Keratinocyte (primary cell): ENCODE measurements around the gene FRY. TPM values are rescaled to one million over a fixed set of nuclear protein-coding genes. Genes with fewer than 3 reads are reported as not detected.

Experiments used
- DNase-seq: peaks from one replicate; pipeline ENCODE4 v3.0.0-alpha.2; 2011; ENCODE audit warnings: low read depth, missing footprints, low spot score
- FAIRE-seq: peaks from 2 replicates; lab custom pipeline; 2011; peaks lifted over from hg19 to GRCh38; lab: Jason Lieb, UNC
- H2AFZ ChIP-seq: 2 replicates; pipeline ENCODE4 v1.6.0; 2012; ENCODE audit warnings: low read length, control low read depth, inconsistent platforms; ENCODE audit not compliant: control insufficient read depth
- H3K27ac ChIP-seq: 2 replicates; pipeline ENCODE4 v1.5.1; 2011; ENCODE audit warnings: low read length; ENCODE audit not compliant: control insufficient read depth, insufficient read depth
- H3K27me3 ChIP-seq: 3 replicates; pipeline ENCODE4 v1.6.0; 2011; ENCODE audit warnings: low read length; ENCODE audit not compliant: control insufficient read depth, insufficient read depth; ENCODE audit errors: extremely low read depth
- H3K36me3 ChIP-seq, 2 experiments: 2 replicates in 1 of 2; 3 replicates in 1 of 2; pipeline ENCODE4 v1.5.1; 2011; ENCODE audit warnings: low read length in 2 of 2, mild to moderate bottlenecking in 1 of 2; ENCODE audit not compliant: control insufficient read depth in 2 of 2, insufficient read depth in 2 of 2; ENCODE audit errors: extremely low read depth in 1 of 2
- H3K4me1 ChIP-seq: 3 replicates; pipeline ENCODE4 v1.5.1; 2011; ENCODE audit warnings: low read length; ENCODE audit not compliant: control insufficient read depth, insufficient read depth; ENCODE audit errors: extremely low read depth
- H3K4me2 ChIP-seq: 3 replicates; pipeline ENCODE4 v1.6.0; 2011; ENCODE audit warnings: low read depth, low read length; ENCODE audit not compliant: control insufficient read depth, insufficient read depth; ENCODE audit errors: extremely low read depth
- H3K4me3 ChIP-seq, 3 experiments: fragments of 200-600 bp in 1 of 3; sonication (generic) in 1 of 3; 2 replicates in 2 of 3; 3 replicates in 1 of 3; pipeline ENCODE4 v1.5.1; 2011 to 2016; ENCODE audit warnings: low read length in 3 of 3, mild to moderate bottlenecking in 3 of 3, control low read depth in 2 of 3, inconsistent platforms in 1 of 3, low read depth in 1 of 3, mixed read lengths in 1 of 3, mixed run types in 1 of 3, moderate library complexity in 1 of 3; ENCODE audit not compliant: control insufficient read depth in 2 of 3, insufficient read depth in 2 of 3; ENCODE audit errors: extremely low read depth in 1 of 3
- H3K79me2 ChIP-seq: 2 replicates; pipeline ENCODE4 v1.6.0; 2012; ENCODE audit warnings: low read length; ENCODE audit not compliant: control insufficient read depth, insufficient read depth
- H3K9ac ChIP-seq: 3 replicates; pipeline ENCODE4 v1.6.0; 2011; ENCODE audit warnings: low read length; ENCODE audit not compliant: control insufficient read depth, insufficient read depth; ENCODE audit errors: extremely low read depth
- H3K9me1 ChIP-seq: 3 replicates; pipeline ENCODE4 v1.6.0; 2011; ENCODE audit warnings: low read length; ENCODE audit not compliant: control insufficient read depth, insufficient read depth; ENCODE audit errors: extremely low read depth
- H3K9me3 ChIP-seq: 2 replicates; pipeline ENCODE4 v1.5.1; 2012; ENCODE audit warnings: low read depth, low read length; ENCODE audit not compliant: control insufficient read depth
- H4K20me1 ChIP-seq: 3 replicates; pipeline ENCODE4 v1.6.0; 2011; ENCODE audit warnings: low read length; ENCODE audit not compliant: control insufficient read depth, insufficient read depth; ENCODE audit errors: extremely low read depth
- CTCF ChIP-seq, 3 experiments: IDR thresholded peaks in 1 of 3; conservative IDR thresholded peaks in 1 of 3; optimal IDR thresholded peaks in 1 of 3; 2 replicates in 2 of 3; 3 replicates in 1 of 3; pipeline versions ENCODE3 to v1.5.1; 2011; ENCODE audit warnings: low read length in 3 of 3, mild to moderate bottlenecking in 3 of 3, moderate library complexity in 2 of 3, control low read depth in 1 of 3, inconsistent platforms in 1 of 3; ENCODE audit not compliant: insufficient read depth in 2 of 3; ENCODE audit errors: extremely low read depth in 1 of 3
- EZH2 ChIP-seq: IDR thresholded peaks from one replicate; pipeline ENCODE4 v1.6.1; 2012; ENCODE audit warnings: inconsistent platforms, mild to moderate bottlenecking, low read length, moderate library complexity
- dilution Hi-C: fragments of 300-500 bp; cut with MboI; formaldehyde crosslinking; loops from one replicate; pipeline ENCODE4 v1.7.0; 2020; ENCODE audit warnings: low sequenced_read_pairs; ENCODE audit not compliant: extremely low pct_ligation_motif_present
- polyA plus RNA-seq, 5 experiments: library from polyadenylated mRNA; depleted of rRNA in 3 of 5; stranded (reverse) in 3 of 5; stranded (forward) in 1 of 5; unstranded in 1 of 5; fragments of >200 nt; gene quantifications; 1 replicate in 1 of 5; 2 replicates in 3 of 5; 3 replicates in 1 of 5; pipeline versions ENCODE4 v1.2.1 to v1.2.3, GENCODE V29; 2011 to 2012; ENCODE audit warnings: missing spikeins in 2 of 5, low read depth in 1 of 5, low replicate concordance in 1 of 5

FRY gene
- polyA plus RNA-seq, 1 donor (not counting 4 experiments of a cell fraction or from before 2014, with no cell fraction given) = 0.80 TPM

- no peak overlapping the region for H2AFZ ChIP-seq
- H3K9ac ChIP-seq = no peak overlapping the region
- H3K27me3 ChIP-seq = no peaks in the 10 kb centered on the region
- no peaks in the 10 kb centered on the region for H3K79me2 ChIP-seq
- FAIRE-seq (no peak), DNase-seq (no peak)
- no peak overlapping the region for H3K4me2 ChIP-seq
- no peaks in the 10 kb centered on the region for H4K20me1 ChIP-seq
- H3K4me3 ChIP-seq = no peak overlapping the region
- H3K9me3 ChIP-seq = no peaks in the 10 kb centered on the region
- H3K4me1 ChIP-seq = no peaks in the 10 kb centered on the region
- TF ChIP-seq EZH2 = no peak
- no peak for TF ChIP-seq CTCF (optimal IDR thresholded peaks at IDR 0.05 in 1 of 3, IDR thresholded peaks at IDR 0.05 in 1 of 3, conservative IDR thresholded peaks at IDR 0.05 in 1 of 3; ENCODE audit: extremely low read depth in 1 of 3, insufficient read depth in 2 of 3, low read length in 3 of 3)
- H3K36me3 ChIP-seq = no peaks in the 10 kb centered on the region
- no peaks in the 10 kb centered on the region for H3K9me1 ChIP-seq
- dilution Hi-C loops = no loop called here
- H3K27ac ChIP-seq = no peak overlapping the region
Observed at GRCh38 chr13:32081591-32081990, 50.0 kb downstream of the FRY start.

- DNase-seq (no peak), FAIRE-seq (no peak)
- H3K27me3 ChIP-seq = no peaks in the 10 kb centered on the region
- no peaks in the 10 kb centered on the region for H3K9me1 ChIP-seq
- no peak overlapping the region for H2AFZ ChIP-seq
- no peak for TF ChIP-seq CTCF (optimal IDR thresholded peaks at IDR 0.05 in 1 of 3, IDR thresholded peaks at IDR 0.05 in 1 of 3, conservative IDR thresholded peaks at IDR 0.05 in 1 of 3; ENCODE audit: extremely low read depth in 1 of 3, insufficient read depth in 2 of 3, low read length in 3 of 3)
- no peak for TF ChIP-seq EZH2
- no peak overlapping the region for H3K9ac ChIP-seq
- H3K9me3 ChIP-seq = no peaks in the 10 kb centered on the region
- H3K27ac ChIP-seq = no peak overlapping the region
- no peak overlapping the region for H3K4me2 ChIP-seq
- no peak overlapping the region for H3K4me3 ChIP-seq
- H3K4me1 ChIP-seq = peaks cover 4% of the 10 kb centered on the region
- dilution Hi-C loops = no loop called here
- no peaks in the 10 kb centered on the region for H3K36me3 ChIP-seq
- H4K20me1 ChIP-seq = no peaks in the 10 kb centered on the region
- H3K79me2 ChIP-seq = no peaks in the 10 kb centered on the region
Observed at GRCh38 chr13:32086366-32086765, 54.8 kb downstream of the FRY start.
